Endodermal cell (in vitro differentiated cells): ENCODE results near the gene EEFSEC. TPM values are rescaled to one million over a fixed set of nuclear protein-coding genes. Genes with fewer than 3 reads are reported as not detected.

ENCODE experiments used
- DNase-seq: peaks from one replicate; pipeline ENCODE4 v3.0.0-alpha.2; 2017
- H3K27ac ChIP-seq: 2 replicates; pipeline ENCODE4 v1.5.1; 2013; ENCODE audit warnings: mild to moderate bottlenecking, low read depth, low read length, moderate library complexity
- H3K27me3 ChIP-seq: 2 replicates; pipeline ENCODE4 v1.6.1; 2013; ENCODE audit warnings: mild to moderate bottlenecking, low read length, moderate library complexity; ENCODE audit not compliant: insufficient read depth, control insufficient read depth, poor library complexity, severe bottlenecking
- H3K36me3 ChIP-seq: 2 replicates; pipeline ENCODE4 v1.7.0; 2013; ENCODE audit warnings: mild to moderate bottlenecking, low read length, moderate library complexity; ENCODE audit not compliant: control insufficient read depth, insufficient read depth
- H3K4me1 ChIP-seq: one replicate; pipeline ENCODE4 v1.7.0; 2013; ENCODE audit warnings: low read length; ENCODE audit not compliant: control insufficient read depth, insufficient read depth
- H3K4me3 ChIP-seq: 2 replicates; pipeline ENCODE4 v1.5.1; 2013; ENCODE audit warnings: mild to moderate bottlenecking, low read length, moderate library complexity
- H3K9ac ChIP-seq: 2 replicates; pipeline ENCODE4 v1.6.1; 2013; ENCODE audit warnings: mild to moderate bottlenecking, low read length, moderate library complexity; ENCODE audit not compliant: poor library complexity, severe bottlenecking; ENCODE audit errors: extremely low read depth
- H3K9me3 ChIP-seq: 2 replicates; pipeline ENCODE4 v1.6.1; 2013; ENCODE audit warnings: mild to moderate bottlenecking, low read length, moderate library complexity; ENCODE audit not compliant: control insufficient read depth
- H3K27ac Mint-ChIP-seq: 2 replicates; pipeline ENCODE4 v1.8.0; 2020; ENCODE audit warnings: mixed read lengths
- H3K27me3 Mint-ChIP-seq: 2 replicates; pipeline ENCODE4 v1.8.0; 2021; ENCODE audit warnings: mild to moderate bottlenecking, mixed read lengths; ENCODE audit not compliant: insufficient read depth
- H3K36me3 Mint-ChIP-seq: 2 replicates; pipeline ENCODE4 v1.8.0; 2020; ENCODE audit warnings: low read depth, mixed read lengths
- H3K4me1 Mint-ChIP-seq: 2 replicates; pipeline ENCODE4 v1.8.0; 2020; ENCODE audit warnings: mixed read lengths
- H3K4me3 Mint-ChIP-seq: 2 replicates; pipeline ENCODE4 v1.8.0; 2020; ENCODE audit warnings: mild to moderate bottlenecking, moderate library complexity, mixed read lengths
- H3K9me3 Mint-ChIP-seq: 2 replicates; pipeline ENCODE4 v1.8.0; 2020; ENCODE audit warnings: mild to moderate bottlenecking, mixed read lengths
- CTCF ChIP-seq: fragments of 200-600 bp; sonication (generic); conservative IDR thresholded peaks from 2 replicates; pipeline ENCODE4 v1.5.0; 2021; ENCODE audit warnings: antibody characterized with exemption, mild to moderate bottlenecking
- WGBS, 2 experiments: methylation state at CpG; one replicate each; pipeline versions ENCODE4 v1.1.5 to v1.1.7; 2013; ENCODE audit warnings: missing lambda C conversion rate in 2 of 2, mixed read lengths in 1 of 2; ENCODE audit not compliant: insufficient coverage in 1 of 2, insufficient read length in 1 of 2; 5-methylcytosine and 5-hydroxymethylcytosine counted together
- total RNA-seq, 2 donors: library from RNA; stranded (reverse); fragmentation: NEBNext Ultra II Directional in 1 of 2; extraction: Animal tissue kit (Norgen Biotek cat#: 25700) in 1 of 2; gene quantifications; 2 replicates in 1 of 2; 3 replicates in 1 of 2; pipeline ENCODE4 v1.2.1, GENCODE V29; 2021

EEFSEC gene
- total RNA-seq, 2 donors from 2014 or later = 11.9 to 15.8 TPM

DNA sequence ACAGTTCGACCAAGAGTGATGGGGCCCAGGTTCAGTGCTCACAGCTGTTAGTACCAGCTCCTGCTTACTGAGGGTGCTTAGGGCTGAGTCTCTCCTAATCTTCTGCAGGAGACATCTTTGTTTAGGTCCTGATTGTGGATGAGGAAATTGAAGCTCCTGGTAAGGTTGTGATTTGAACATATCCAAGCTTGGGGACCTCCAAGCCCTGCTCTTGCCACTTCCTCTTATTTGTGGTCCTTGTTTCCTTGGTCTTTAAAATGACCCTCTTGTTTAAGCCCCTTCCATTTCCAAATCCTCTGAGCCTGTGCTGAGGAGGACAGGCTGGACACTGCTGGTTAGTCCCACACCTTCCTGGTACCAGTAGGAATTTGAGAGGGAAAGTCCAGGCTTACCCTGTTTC lies 87.0 kb downstream of the EEFSEC start:
- no peak overlapping the region for H3K4me3 Mint-ChIP-seq
- WGBS, 2 experiments = 93% methylated on average over 1 of the region's 1 CpG; no CpG with 5 or more reads in 1 of the 2 experiments
- DNase-seq = no peak
- H3K27me3 Mint-ChIP-seq = no peaks in the 10 kb centered on the region
- no peak overlapping the region for H3K27ac Mint-ChIP-seq
- Histone ChIP-seq H3K9me3 (no peaks in the 10 kb centered on the region), H3K36me3 (no peaks in the 10 kb centered on the region), H3K27me3 (no peaks in the 10 kb centered on the region), H3K4me3 (no peak overlapping the region), H3K9ac (no peak overlapping the region), H3K27ac (no peak overlapping the region), H3K4me1 (peaks cover 6% of the 10 kb centered on the region)
- peaks cover 17% of the 10 kb centered on the region for H3K4me1 Mint-ChIP-seq
- no peaks in the 10 kb centered on the region for H3K9me3 Mint-ChIP-seq
- no peaks in the 10 kb centered on the region for H3K36me3 Mint-ChIP-seq
- no peak for TF ChIP-seq CTCF

- no peaks in the 10 kb centered on the region for H3K36me3 Mint-ChIP-seq
- no peak overlapping the region for H3K4me3 ChIP-seq
- H3K4me1 Mint-ChIP-seq = peaks cover 12% of the 10 kb centered on the region
- no peaks in the 10 kb centered on the region for H3K9me3 ChIP-seq
- H3K4me3 Mint-ChIP-seq = no peak overlapping the region
- no peak for DNase-seq
- WGBS, 2 experiments = 91 to 96% methylated on average over 3 to 5 of the region's 5 CpGs
- H3K4me1 ChIP-seq = peaks cover 5% of the 10 kb centered on the region
- no peak overlapping the region for H3K27ac ChIP-seq
- H3K27me3 ChIP-seq = no peaks in the 10 kb centered on the region
- no peaks in the 10 kb centered on the region for H3K9me3 Mint-ChIP-seq
- no peaks in the 10 kb centered on the region for H3K36me3 ChIP-seq
- no peak overlapping the region for H3K27ac Mint-ChIP-seq
- no peaks in the 10 kb centered on the region for H3K27me3 Mint-ChIP-seq
- no peak for TF ChIP-seq CTCF
- no peak overlapping the region for H3K9ac ChIP-seq
Measured at GRCh38 chr3:128241741-128242140, 88.5 kb downstream of the EEFSEC start.

DNA sequence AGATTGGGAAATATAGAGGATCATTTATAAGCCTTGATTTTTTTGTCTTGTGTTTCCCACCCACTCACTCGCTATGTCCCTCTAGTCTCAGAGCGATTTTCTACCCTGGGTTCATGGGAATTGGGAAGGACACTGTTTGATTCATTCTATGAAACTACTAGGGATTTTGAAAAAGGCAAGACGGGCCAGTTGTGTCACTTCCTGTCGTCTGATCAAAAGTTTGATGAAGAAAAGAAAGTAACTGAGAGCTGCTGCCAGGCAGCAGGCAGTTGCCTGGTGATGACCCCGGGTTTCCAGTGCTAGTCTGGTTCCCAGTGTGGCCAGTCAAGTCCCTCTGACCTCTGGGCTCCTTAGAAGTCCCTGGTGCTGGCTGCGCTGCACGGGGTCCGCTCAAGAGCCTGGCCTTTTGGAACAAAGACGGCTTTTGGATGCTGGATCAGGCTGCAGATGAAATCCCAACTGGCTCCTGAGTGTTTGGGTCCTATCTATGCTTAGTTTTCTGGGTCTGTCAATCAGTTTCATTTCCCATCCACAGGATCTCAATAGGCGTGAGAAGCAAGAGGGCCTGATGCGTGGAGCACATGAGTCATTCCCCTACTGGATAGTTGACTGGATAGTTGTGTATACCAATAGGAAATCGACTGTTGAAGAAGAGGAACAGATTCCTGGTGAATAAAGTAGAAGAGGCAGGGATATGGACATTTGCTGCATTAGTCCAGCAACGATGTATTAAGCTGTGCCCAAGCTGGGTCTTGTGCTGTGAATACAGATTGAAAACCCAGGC lies 89.7 kb downstream of the EEFSEC start:
- Mint-ChIP-seq H3K27me3 (no peaks in the 10 kb centered on the region), H3K4me1 (peaks cover 11% of the 10 kb centered on the region), H3K4me3 (no peak overlapping the region), H3K36me3 (peaks cover 1% of the 10 kb centered on the region), H3K27ac (no peak overlapping the region), H3K9me3 (no peaks in the 10 kb centered on the region)
- WGBS, 2 experiments = 89 to 91% methylated on average over 12 to 13 of the region's 13 CpGs
- no peak for TF ChIP-seq CTCF
- Histone ChIP-seq H3K4me1 (peaks cover 4% of the 10 kb centered on the region), H3K27me3 (no peaks in the 10 kb centered on the region), H3K27ac (peak overlapping the region; percentile 64), H3K36me3 (no peaks in the 10 kb centered on the region), H3K9ac (no peak overlapping the region), H3K9me3 (no peaks in the 10 kb centered on the region), H3K4me3 (no peak overlapping the region)
- no peak for DNase-seq
